ENCODE results near the gene RFTN1.

RFTN1 gene

DNA sequence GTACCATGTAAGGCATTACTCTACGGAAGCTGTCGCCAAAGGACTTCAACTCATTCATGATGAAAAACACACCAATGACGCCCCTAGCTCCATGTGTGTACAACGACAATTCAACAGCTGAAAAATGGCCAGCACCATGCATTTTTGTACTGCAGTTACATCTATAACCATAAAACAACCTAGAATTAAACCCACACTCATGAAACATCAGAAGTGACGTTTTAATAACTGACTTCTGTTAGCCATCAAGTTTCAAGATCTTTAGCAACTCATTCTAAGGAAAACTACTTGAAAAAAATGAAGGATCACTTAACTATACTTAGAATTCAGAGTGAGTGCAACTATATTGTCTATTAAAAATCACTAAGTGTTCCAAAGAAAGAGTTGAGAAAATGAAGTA is 84.9 kb downstream of the RFTN1 start:
- TF ChIP-seq, protein P1, sequence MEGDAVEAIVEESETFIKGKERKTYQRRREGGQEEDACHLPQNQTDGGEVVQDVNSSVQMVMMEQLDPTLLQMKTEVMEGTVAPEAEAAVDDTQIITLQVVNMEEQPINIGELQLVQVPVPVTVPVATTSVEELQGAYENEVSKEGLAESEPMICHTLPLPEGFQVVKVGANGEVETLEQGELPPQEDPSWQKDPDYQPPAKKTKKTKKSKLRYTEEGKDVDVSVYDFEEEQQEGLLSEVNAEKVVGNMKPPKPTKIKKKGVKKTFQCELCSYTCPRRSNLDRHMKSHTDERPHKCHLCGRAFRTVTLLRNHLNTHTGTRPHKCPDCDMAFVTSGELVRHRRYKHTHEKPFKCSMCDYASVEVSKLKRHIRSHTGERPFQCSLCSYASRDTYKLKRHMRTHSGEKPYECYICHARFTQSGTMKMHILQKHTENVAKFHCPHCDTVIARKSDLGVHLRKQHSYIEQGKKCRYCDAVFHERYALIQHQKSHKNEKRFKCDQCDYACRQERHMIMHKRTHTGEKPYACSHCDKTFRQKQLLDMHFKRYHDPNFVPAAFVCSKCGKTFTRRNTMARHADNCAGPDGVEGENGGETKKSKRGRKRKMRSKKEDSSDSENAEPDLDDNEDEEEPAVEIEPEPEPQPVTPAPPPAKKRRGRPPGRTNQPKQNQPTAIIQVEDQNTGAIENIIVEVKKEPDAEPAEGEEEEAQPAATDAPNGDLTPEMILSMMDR (IDR thresholded peaks at IDR 0.05; ENCODE audit: low read depth, low read length), result no peak
- no peaks in the 10 kb centered on the region for H3K4me1 ChIP-seq
- H3K36me3 ChIP-seq, result no peaks in the 10 kb centered on the region
- no peak overlapping the region for H3K4me3 ChIP-seq (ENCODE audit: low read depth, low read length)
- H3K27me3 ChIP-seq, result no peaks in the 10 kb centered on the region
- DNase-seq, result no peak
- H3K9me3 ChIP-seq, result no peaks in the 10 kb centered on the region

DNA sequence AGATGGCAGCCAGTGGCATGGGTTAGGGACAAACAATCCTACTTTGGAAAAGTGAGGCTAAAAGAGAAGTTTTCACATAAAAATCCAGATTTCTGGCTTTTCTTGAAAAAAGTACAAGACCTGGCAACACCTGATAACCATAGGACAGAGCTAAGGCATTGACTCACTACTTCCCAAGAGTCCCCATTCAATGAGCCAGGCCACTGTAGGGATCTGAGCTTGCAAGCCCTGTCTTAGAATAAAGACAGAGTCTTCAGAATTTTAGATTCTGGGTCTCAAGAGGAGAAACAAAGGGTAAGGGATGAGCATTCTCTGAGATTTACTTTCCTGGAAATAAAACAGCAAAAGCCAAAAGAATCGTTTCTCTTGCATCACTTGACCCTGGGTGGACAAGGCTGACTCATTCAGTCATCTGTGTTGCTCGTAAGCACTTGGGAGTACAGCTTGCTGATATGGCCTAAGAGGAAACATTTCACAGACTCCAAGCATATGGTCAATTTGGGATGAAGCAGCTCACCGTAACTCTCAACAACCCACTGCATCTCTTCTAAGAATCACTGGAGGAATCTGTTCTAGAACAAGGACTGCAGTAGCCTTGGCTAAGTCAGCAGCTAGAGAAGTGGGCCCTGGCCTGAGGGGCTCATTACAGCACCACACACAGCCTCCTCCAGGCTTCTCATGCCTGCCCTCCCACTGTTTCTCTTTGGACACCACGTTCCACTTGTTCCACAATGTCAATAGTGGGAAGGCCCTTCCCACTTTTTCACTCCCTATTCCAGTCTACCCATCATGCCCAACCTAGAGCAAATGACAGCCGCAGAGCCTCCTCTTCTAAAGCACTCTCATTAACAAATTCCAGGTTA is 86.2 kb downstream of the RFTN1 start:
- Histone ChIP-seq H3K27me3 (no peaks in the 10 kb centered on the region), H3K4me3 (ENCODE audit: low read depth, low read length) (no peak overlapping the region), H3K36me3 (no peaks in the 10 kb centered on the region), H3K9me3 (no peaks in the 10 kb centered on the region), H3K4me1 (no peaks in the 10 kb centered on the region)
- TF ChIP-seq, protein P1 (IDR thresholded peaks at IDR 0.05; ENCODE audit: low read depth, low read length), result no peak
- DNase-seq, result no peak

GRCh38 chr3:16426665-16427064 is 86.8 kb downstream of the RFTN1 start:
- Histone ChIP-seq H3K4me3 (ENCODE audit: low read depth, low read length) (no peak overlapping the region), H3K4me1 (no peaks in the 10 kb centered on the region), H3K36me3 (no peaks in the 10 kb centered on the region), H3K9me3 (no peaks in the 10 kb centered on the region), H3K27me3 (no peaks in the 10 kb centered on the region)
- DNase-seq, result no peak
- TF ChIP-seq, protein P1 (IDR thresholded peaks at IDR 0.05; ENCODE audit: low read depth, low read length), result no peak

GRCh38 chr3:16426029-16426400 is 87.5 kb downstream of the RFTN1 start:
- H3K36me3 ChIP-seq, result no peaks in the 10 kb centered on the region
- no peaks in the 10 kb centered on the region for H3K9me3 ChIP-seq
- TF ChIP-seq, protein P1 (IDR thresholded peaks at IDR 0.05; ENCODE audit: low read depth, low read length), result no peak
- H3K4me3 ChIP-seq (ENCODE audit: low read depth, low read length), result no peak overlapping the region
- DNase-seq, result no peak
- H3K27me3 ChIP-seq, result no peaks in the 10 kb centered on the region
- H3K4me1 ChIP-seq, result no peaks in the 10 kb centered on the region

DNA sequence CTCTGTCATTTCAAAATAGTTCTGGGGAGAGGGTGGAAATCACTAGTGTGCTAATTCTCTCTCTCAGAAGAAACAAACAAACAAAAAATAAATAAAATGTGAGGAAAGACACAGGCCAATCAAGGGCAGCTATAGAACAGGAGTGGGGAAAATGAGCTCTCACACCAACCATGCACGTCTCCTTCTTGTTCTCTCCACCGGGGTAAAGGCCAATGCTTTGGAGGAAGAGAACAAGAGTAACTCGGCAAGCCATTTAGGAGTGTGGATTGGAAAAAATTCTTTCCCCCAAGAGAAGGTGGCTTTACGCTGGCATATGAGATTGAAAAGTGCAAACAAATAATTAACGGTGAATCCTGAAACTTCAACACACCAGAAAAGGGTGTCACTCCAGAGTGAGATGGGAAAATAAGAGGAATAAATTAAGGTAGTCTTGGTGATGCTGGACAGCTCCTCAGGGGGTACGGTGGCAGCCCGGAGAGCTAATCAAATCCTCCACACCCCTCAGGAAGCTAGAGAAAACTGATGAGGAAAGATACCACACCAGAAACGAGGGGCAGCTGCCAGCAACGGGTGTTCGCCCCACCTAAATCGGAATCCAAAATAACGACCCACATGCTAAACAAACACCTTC is 88.0 kb downstream of the RFTN1 start:
- Histone ChIP-seq H3K36me3 (no peaks in the 10 kb centered on the region), H3K4me1 (no peaks in the 10 kb centered on the region), H3K27me3 (no peaks in the 10 kb centered on the region), H3K9me3 (no peaks in the 10 kb centered on the region), H3K4me3 (ENCODE audit: low read depth, low read length) (no peak overlapping the region)
- DNase-seq, result no peak
- TF ChIP-seq, protein P1 (IDR thresholded peaks at IDR 0.05; ENCODE audit: low read depth, low read length), result no peak
